ENCODE measurements around the gene ADGRV1.
"Not testable (repeated sequence)": the region's sequence is repeated elsewhere in the genome, so short reads cannot be mapped to it uniquely, and the experiment has no call there.

Gene ADGRV1

GRCh38 chr5:90645024-90645610, 86.5 kb downstream of the ADGRV1 start:
- no peak for DNase-seq (ENCODE audit: low read depth)

- DNase-seq (ENCODE audit: low read depth): no peak
Measured at GRCh38 chr5:90650767-90651166, 92.2 kb downstream of the ADGRV1 start.

- DNase-seq (ENCODE audit: low read depth): no peak
Measured at GRCh38 chr5:90654215-90654614, 95.6 kb downstream of the ADGRV1 start.

- no peak for DNase-seq (ENCODE audit: low read depth)
Measured at GRCh38 chr5:90655423-90655822, 96.8 kb downstream of the ADGRV1 start.

- DNase-seq (ENCODE audit: low read depth): no peak
Measured at GRCh38 chr5:90657030-90657429, 98.4 kb downstream of the ADGRV1 start.

GRCh38 chr5:90657788-90658187, 99.2 kb downstream of the ADGRV1 start:
- DNase-seq (ENCODE audit: low read depth): no peak

GRCh38 chr5:90658620-90659019, 100.0 kb downstream of the ADGRV1 start:
- no peak for DNase-seq (ENCODE audit: low read depth)

GRCh38 chr5:90668079-90668565, 109.5 kb downstream of the ADGRV1 start:
- not testable (repeated sequence) for DNase-seq (ENCODE audit: low read depth)

- DNase-seq (ENCODE audit: low read depth): no peak
Measured at GRCh38 chr5:90675222-90675621, 116.6 kb downstream of the ADGRV1 start.

- DNase-seq (ENCODE audit: low read depth): no peak
Measured at GRCh38 chr5:90680921-90681563, 122.4 kb downstream of the ADGRV1 start.

GRCh38 chr5:90682278-90682677, 123.7 kb downstream of the ADGRV1 start:
- DNase-seq (ENCODE audit: low read depth): no peak

GRCh38 chr5:90685425-90686022, 126.9 kb downstream of the ADGRV1 start:
- DNase-seq (ENCODE audit: low read depth): no peak

GRCh38 chr5:90686363-90686762, 127.8 kb downstream of the ADGRV1 start:
- not testable (repeated sequence) for DNase-seq (ENCODE audit: low read depth)

GRCh38 chr5:90687458-90687857, 128.9 kb downstream of the ADGRV1 start:
- DNase-seq (ENCODE audit: low read depth): not testable (repeated sequence)

GRCh38 chr5:90689064-90689463, 130.5 kb downstream of the ADGRV1 start:
- DNase-seq (ENCODE audit: low read depth): no peak

- no peak for DNase-seq (ENCODE audit: low read depth)
Measured at GRCh38 chr5:90690307-90690706, 131.7 kb downstream of the ADGRV1 start.

GRCh38 chr5:90691533-90691932, 132.9 kb downstream of the ADGRV1 start:
- no peak for DNase-seq (ENCODE audit: low read depth)

- no peak for DNase-seq (ENCODE audit: low read depth)
Measured at GRCh38 chr5:90696153-90696552, 137.6 kb downstream of the ADGRV1 start.

- no peak for DNase-seq (ENCODE audit: low read depth)
Measured at GRCh38 chr5:90700299-90700698, 141.7 kb downstream of the ADGRV1 start.

- DNase-seq (ENCODE audit: low read depth): no peak
Measured at GRCh38 chr5:90703932-90704331, 145.3 kb downstream of the ADGRV1 start.

GRCh38 chr5:90707698-90708097, 149.1 kb downstream of the ADGRV1 start:
- DNase-seq (ENCODE audit: low read depth): no peak

- DNase-seq (ENCODE audit: low read depth): no peak
Measured at GRCh38 chr5:90709323-90710155, 150.9 kb downstream of the ADGRV1 start.

GRCh38 chr5:90718387-90718786, 159.8 kb downstream of the ADGRV1 start:
- DNase-seq (ENCODE audit: low read depth): no peak
